Pons (tissue), 1 donor: Measurements from ENCODE around the gene CRYM.
"Not testable (repeated sequence)": the region's sequence is repeated elsewhere in the genome, so short reads cannot be mapped to it uniquely, and the experiment has no call there.

Source experiments
- DNase-seq: peaks from one replicate; pipeline ENCODE4 v3.0.0-alpha.2; 2016; ENCODE audit warnings: low spot score

Gene CRYM

GRCh38 chr16:21277927-21278706 is at the start of gene CRYM:
Gene CRYM (minus strand): TSS chr16:21278290. CDS start chr16:21278251, 39 bp downstream.
- no peak for DNase-seq

GRCh38 chr16:21327046-21327445 is 49.0 kb upstream of the CRYM start:
- no peak for DNase-seq

GRCh38 chr16:21326459-21326858 is 48.4 kb upstream of the CRYM start:
- no peak for DNase-seq

- no peak for DNase-seq
Measured at GRCh38 chr16:21324267-21324666, 46.2 kb upstream of the CRYM start.

GRCh38 chr16:21322251-21322650 is 44.2 kb upstream of the CRYM start:
- DNase-seq = not testable (repeated sequence)

- no peak for DNase-seq
Measured at GRCh38 chr16:21321736-21322135, 43.6 kb upstream of the CRYM start.

GRCh38 chr16:21314339-21314738 is 36.2 kb upstream of the CRYM start:
- DNase-seq = no peak

- DNase-seq = not testable (repeated sequence)
Measured at GRCh38 chr16:21312863-21313372, 34.8 kb upstream of the CRYM start.

- not testable (repeated sequence) for DNase-seq
Measured at GRCh38 chr16:21312046-21312445, 34.0 kb upstream of the CRYM start.

GRCh38 chr16:21306712-21307111 is 28.6 kb upstream of the CRYM start:
- DNase-seq = not testable (repeated sequence)

- DNase-seq = no peak
Measured at GRCh38 chr16:21302898-21303528, 24.9 kb upstream of the CRYM start.

- DNase-seq = no peak
Measured at GRCh38 chr16:21302454-21302853, 24.4 kb upstream of the CRYM start.

GRCh38 chr16:21301895-21302291 is 23.8 kb upstream of the CRYM start:
- no peak for DNase-seq

GRCh38 chr16:21301168-21301894 is 23.2 kb upstream of the CRYM start:
- peak; percentile 21 for DNase-seq

- DNase-seq = peak; percentile 99
Measured at GRCh38 chr16:21300309-21301167, 22.4 kb upstream of the CRYM start.

- DNase-seq = not testable (repeated sequence)
Measured at GRCh38 chr16:21289789-21290188, 11.7 kb upstream of the CRYM start.

GRCh38 chr16:21285314-21285713 is 7.2 kb upstream of the CRYM start:
- DNase-seq = no peak

- no peak for DNase-seq
Measured at GRCh38 chr16:21284414-21284813, 6.3 kb upstream of the CRYM start.

- DNase-seq = no peak
Measured at GRCh38 chr16:21283521-21284289, 5.6 kb upstream of the CRYM start.

GRCh38 chr16:21281698-21282389 is 3.8 kb upstream of the CRYM start:
- no peak for DNase-seq
